Endothelial cell of umbilical vein (primary cell): ENCODE results near the gene CES4A. TPM values are rescaled to one million over a fixed set of nuclear protein-coding genes. Genes with fewer than 3 reads are reported as not detected.

Experiments
- BruUV-seq: library from RNA; stranded (reverse); fragments of 400-500 nt; replicated peaks from 2 replicates; lab custom pipeline; 2021; lab: Mats Ljungman, UMichigan
- CTCF ChIA-PET: fragments of 300-600, 350-600 bp; sonication (Branson Sonifier 250); formaldehyde crosslinking; loops from one replicate; lab custom pipeline; 2021; ENCODE audit warnings: antibody characterized with exemption, inconsistent platforms; lab: Charles Lee
- POLR2A ChIA-PET: fragments of 300-600, 350-600 bp; sonication (Branson Sonifier 250); formaldehyde crosslinking; loops from one replicate; lab custom pipeline; 2021; ENCODE audit warnings: antibody characterized with exemption, inconsistent platforms; lab: Charles Lee
- DNase-seq: peaks from one replicate; pipeline ENCODE4 v3.0.0-alpha.2; 2011; ENCODE audit warnings: low read depth, low spot score
- FAIRE-seq: peaks from 2 replicates; lab custom pipeline; 2011; peaks lifted over from hg19 to GRCh38; lab: Jason Lieb, UNC
- H2AFZ ChIP-seq: 2 replicates; pipeline ENCODE4 v1.6.0; 2012; ENCODE audit warnings: low read depth, low read length, control low read depth, inconsistent platforms
- H3K27ac ChIP-seq: 2 replicates; pipeline ENCODE4 v1.5.1; 2011; ENCODE audit warnings: low read depth, mild to moderate bottlenecking, control low read depth, low read length, moderate library complexity; ENCODE audit not compliant: insufficient read depth
- H3K27me3 ChIP-seq, 2 experiments: 2 replicates each; pipeline versions ENCODE4 v1.6.0 to v1.6.1; 2011; ENCODE audit warnings: low read length in 2 of 2, mixed read lengths in 1 of 2; ENCODE audit not compliant: control insufficient read depth in 2 of 2, insufficient read depth in 2 of 2
- H3K36me3 ChIP-seq, 2 experiments: 2 replicates in 1 of 2; 3 replicates in 1 of 2; pipeline ENCODE4 v1.5.1; 2011; ENCODE audit warnings: low read length in 2 of 2, mild to moderate bottlenecking in 1 of 2, moderate library complexity in 1 of 2; ENCODE audit not compliant: control insufficient read depth in 2 of 2, insufficient read depth in 2 of 2; ENCODE audit errors: extremely low read depth in 1 of 2
- H3K4me1 ChIP-seq: 3 replicates; pipeline ENCODE4 v1.5.1; 2011; ENCODE audit warnings: mild to moderate bottlenecking, low read length; ENCODE audit not compliant: control insufficient read depth, insufficient read depth; ENCODE audit errors: extremely low read depth
- H3K4me2 ChIP-seq: 2 replicates; pipeline ENCODE4 v1.6.1; 2011; ENCODE audit warnings: low read length, control low read depth, mixed read lengths; ENCODE audit not compliant: insufficient read depth
- H3K4me3 ChIP-seq, 3 experiments: fragments of 200-600 bp in 1 of 3; sonication (generic), shearing (Covaris generic) in 1 of 3; replicated peaks in 1 of 3; 2 replicates each; pipeline ENCODE4 v1.5.1; 2011 to 2016; ENCODE audit warnings: control low read depth in 3 of 3, low read length in 3 of 3, mild to moderate bottlenecking in 2 of 3, inconsistent platforms in 1 of 3, low read depth in 1 of 3, moderate library complexity in 1 of 3; ENCODE audit not compliant: insufficient read depth in 1 of 3
- H3K79me2 ChIP-seq: 2 replicates; pipeline ENCODE4 v1.6.0; 2012; ENCODE audit warnings: low read length, inconsistent platforms; ENCODE audit not compliant: control insufficient read depth, insufficient read depth
- H3K9ac ChIP-seq: replicated peaks from 2 replicates; pipeline ENCODE3; 2011; ENCODE audit warnings: low read length, control low read depth; ENCODE audit not compliant: insufficient read depth; ENCODE audit errors: extremely low read depth
- H3K9me1 ChIP-seq: replicated peaks from 3 replicates; pipeline ENCODE4 v1.6.0; 2011; ENCODE audit warnings: mild to moderate bottlenecking, low read length; ENCODE audit not compliant: control insufficient read depth, insufficient read depth; ENCODE audit errors: extremely low read depth
- H3K9me3 ChIP-seq: replicated peaks from 2 replicates; pipeline ENCODE4 v1.5.1; 2012; ENCODE audit warnings: low read length, inconsistent platforms; ENCODE audit not compliant: control insufficient read depth, insufficient read depth
- H4K20me1 ChIP-seq: replicated peaks from 2 replicates; pipeline ENCODE3; 2011; ENCODE audit warnings: mild to moderate bottlenecking, low read length; ENCODE audit not compliant: control insufficient read depth, insufficient read depth; ENCODE audit errors: extremely low read depth
- EZH2 ChIP-seq: IDR thresholded peaks from 2 replicates; pipeline ENCODE4 v1.6.1; 2012; ENCODE audit warnings: borderline replicate concordance, low read depth, mild to moderate bottlenecking, moderate library complexity, low read length, inconsistent platforms; ENCODE audit not compliant: severe bottlenecking
- FOS ChIP-seq: IDR thresholded peaks from 2 replicates; pipeline ENCODE4 v1.6.1; 2011; ENCODE audit warnings: mild to moderate bottlenecking, low read length, moderate library complexity, borderline replicate concordance; ENCODE audit not compliant: insufficient read depth
- GATA2 ChIP-seq: IDR thresholded peaks from 2 replicates; pipeline ENCODE4 v1.7.0; 2011; ENCODE audit warnings: low read depth, mild to moderate bottlenecking, moderate library complexity, mixed read lengths, low read length; ENCODE audit not compliant: insufficient read length, insufficient read depth
- JUN ChIP-seq: IDR thresholded peaks from 2 replicates; pipeline ENCODE4 v1.6.1; 2011; ENCODE audit warnings: borderline replicate concordance, low read depth; ENCODE audit not compliant: insufficient read length, insufficient read depth
- MAX ChIP-seq: IDR thresholded peaks from 2 replicates; pipeline ENCODE4 v1.6.1; 2011; ENCODE audit not compliant: insufficient read depth, insufficient read length
- MYC ChIP-seq: IDR thresholded peaks from one replicate; pipeline ENCODE4 v1.6.1; 2011; ENCODE audit warnings: mild to moderate bottlenecking, low read depth, low read length
- POLR2A ChIP-seq: IDR thresholded peaks from 2 replicates; pipeline ENCODE4 v1.6.1; 2012; ENCODE audit warnings: low read depth, mild to moderate bottlenecking, control low read depth, low read length
- POLR2AphosphoS5 ChIP-seq: IDR thresholded peaks from 2 replicates; pipeline ENCODE4 v1.6.1; 2012; ENCODE audit warnings: low read depth, mild to moderate bottlenecking, control low read depth, low read length, moderate library complexity; ENCODE audit not compliant: insufficient read depth
- dilution Hi-C: fragments of 300-500 bp; cut with MboI; formaldehyde crosslinking; loops from one replicate; pipeline ENCODE4 v1.15.0; 2019; ENCODE audit warnings: low sequenced_read_pairs; ENCODE audit not compliant: extremely low pct_ligation_motif_present
- intact Hi-C: fragments of 100-400 bp; cut with micrococcal nuclease; formaldehyde crosslinking; loops from one replicate; pipeline ENCODE4 v1.10.0; 2022
- polyA plus RNA-seq, 4 experiments: library from polyadenylated mRNA; depleted of rRNA in 3 of 4; stranded (reverse) in 3 of 4; unstranded in 1 of 4; fragments of >200 nt; gene quantifications; 2 replicates each; pipeline versions ENCODE4 v1.2.1 to v1.2.3, GENCODE V29; 2011 to 2012; ENCODE audit warnings: missing spikeins in 1 of 4
- total RNA-seq: library from RNA; stranded (reverse); gene quantifications from 2 replicates; pipeline ENCODE4 v1.2.3, GENCODE V29; 2021
- TF ChIP-seq, protein P1 (sequence below), 2 donors: IDR thresholded peaks; 1 replicate in 1 of 2; 2 replicates in 1 of 2; pipeline ENCODE4 v1.5.1; 2011; ENCODE audit warnings: low read length in 2 of 2, mild to moderate bottlenecking in 2 of 2, moderate library complexity in 2 of 2, control low read depth in 1 of 2, inconsistent platforms in 1 of 2, low read depth in 1 of 2; ENCODE audit not compliant: insufficient read depth in 1 of 2; ENCODE audit errors: extremely low read depth in 1 of 2

The CES4A gene
- total and polyA plus RNA-seq, 2 donors (not counting 3 experiments of a cell fraction or from before 2014, with no cell fraction given), result 5.4 to 13.3 TPM

DNA sequence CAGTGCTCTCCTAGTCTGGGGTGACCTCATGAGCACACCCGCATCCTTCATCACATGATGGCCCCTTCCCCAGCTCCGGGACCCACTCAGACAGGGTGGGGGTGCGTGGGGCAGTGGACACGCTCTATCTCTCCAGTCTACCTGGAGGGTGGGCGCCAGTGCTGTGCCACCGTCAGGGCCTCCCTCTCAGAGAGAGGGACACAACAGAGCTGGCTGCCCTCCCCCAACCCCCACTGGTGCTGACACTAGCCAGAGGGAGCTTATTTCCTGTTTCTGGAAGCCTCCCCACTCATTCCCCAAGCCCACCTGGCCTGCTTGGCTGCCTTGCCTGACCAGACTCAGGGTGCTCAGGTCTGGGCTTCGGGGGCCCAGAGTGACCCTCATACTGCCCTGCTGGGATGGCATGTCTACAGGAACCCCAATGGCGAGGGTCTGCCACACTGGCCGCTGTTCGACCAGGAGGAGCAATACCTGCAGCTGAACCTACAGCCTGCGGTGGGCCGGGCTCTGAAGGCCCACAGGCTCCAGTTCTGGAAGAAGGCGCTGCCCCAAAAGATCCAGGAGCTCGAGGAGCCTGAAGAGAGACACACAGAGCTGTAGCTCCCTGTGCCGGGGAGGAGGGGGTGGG lies 44.8 kb upstream of the CES4A start:
- H3K79me2 ChIP-seq, result no peaks in the 10 kb centered on the region
- intact Hi-C loops, result no loop called here
- CTCF ChIA-PET, result interaction anchor here (0.6 to 2.3 kb wide), 6 partner anchors 9 to 178 kb away, joined by 4 to 13 read pairs (median 5); partner anchors contain the start of gene CES3

More for the DNA sequence above, 44.8 kb upstream of the CES4A start:
- no peak overlapping the region for H3K4me3 ChIP-seq
- no peak overlapping the region for H3K27ac ChIP-seq
- no peak overlapping the region for H3K9ac ChIP-seq
- H3K9me3 ChIP-seq, result no peaks in the 10 kb centered on the region
- peaks cover 0 to 30% of the 10 kb centered on the region in 2 experiments for H3K36me3 ChIP-seq
- no peak overlapping the region for H2AFZ ChIP-seq
- DNase-seq (no peak), FAIRE-seq (no peak)
- peaks cover 12% of the 10 kb centered on the region for H3K4me1 ChIP-seq
- H3K4me2 ChIP-seq, result no peak overlapping the region
- no peaks in the 10 kb centered on the region for H4K20me1 ChIP-seq
- peaks cover 0 to 1% of the 10 kb centered on the region in 2 experiments for H3K27me3 ChIP-seq
- POLR2A ChIA-PET, result no interaction called here
- TF ChIP-seq POLR2A (no peak), MYC (no peak), POLR2AphosphoS5 (no peak), FOS (no peak), EZH2 (no peak), JUN (no peak), MAX (no peak), GATA2 (no peak)
- TF ChIP-seq, protein P1, sequence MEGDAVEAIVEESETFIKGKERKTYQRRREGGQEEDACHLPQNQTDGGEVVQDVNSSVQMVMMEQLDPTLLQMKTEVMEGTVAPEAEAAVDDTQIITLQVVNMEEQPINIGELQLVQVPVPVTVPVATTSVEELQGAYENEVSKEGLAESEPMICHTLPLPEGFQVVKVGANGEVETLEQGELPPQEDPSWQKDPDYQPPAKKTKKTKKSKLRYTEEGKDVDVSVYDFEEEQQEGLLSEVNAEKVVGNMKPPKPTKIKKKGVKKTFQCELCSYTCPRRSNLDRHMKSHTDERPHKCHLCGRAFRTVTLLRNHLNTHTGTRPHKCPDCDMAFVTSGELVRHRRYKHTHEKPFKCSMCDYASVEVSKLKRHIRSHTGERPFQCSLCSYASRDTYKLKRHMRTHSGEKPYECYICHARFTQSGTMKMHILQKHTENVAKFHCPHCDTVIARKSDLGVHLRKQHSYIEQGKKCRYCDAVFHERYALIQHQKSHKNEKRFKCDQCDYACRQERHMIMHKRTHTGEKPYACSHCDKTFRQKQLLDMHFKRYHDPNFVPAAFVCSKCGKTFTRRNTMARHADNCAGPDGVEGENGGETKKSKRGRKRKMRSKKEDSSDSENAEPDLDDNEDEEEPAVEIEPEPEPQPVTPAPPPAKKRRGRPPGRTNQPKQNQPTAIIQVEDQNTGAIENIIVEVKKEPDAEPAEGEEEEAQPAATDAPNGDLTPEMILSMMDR (IDR thresholded peaks at IDR 0.05; ENCODE audit: extremely low read depth in 1 of 2, insufficient read depth in 1 of 2, low read depth in 1 of 2, low read length in 2 of 2), result no peak
- BruUV-seq, result no TSS peak
- no peaks in the 10 kb centered on the region for H3K9me1 ChIP-seq
- dilution Hi-C loops, result no loop called here
